H9 (cell line): Measurements from ENCODE around the gene LGALS4. TPM values are rescaled to one million over a fixed set of nuclear protein-coding genes. Genes with fewer than 3 reads are reported as not detected.

Experiments
- DNase-seq: peaks from one replicate; pipeline ENCODE4 v3.0.0-alpha.2; 2017
- H2AFZ ChIP-seq: one replicate; pipeline ENCODE4 v1.6.1; 2013; ENCODE audit warnings: mild to moderate bottlenecking, low read length, control low read depth, moderate library complexity
- H2AK5ac ChIP-seq: 2 replicates; pipeline ENCODE4 v1.6.1; 2013; ENCODE audit warnings: low read length, control low read depth, mixed read lengths; ENCODE audit not compliant: insufficient read length
- H2BK120ac ChIP-seq: one replicate; pipeline ENCODE4 v1.6.1; 2013; ENCODE audit warnings: low read depth, mild to moderate bottlenecking, low read length, control low read depth, inconsistent platforms; ENCODE audit not compliant: poor library complexity, severe bottlenecking
- H2BK12ac ChIP-seq: 2 replicates; pipeline ENCODE4 v1.6.1; 2013; ENCODE audit warnings: low read length, control low read depth, mixed read lengths, low read depth; ENCODE audit not compliant: insufficient read length
- H2BK15ac ChIP-seq: 2 replicates; pipeline ENCODE4 v1.6.1; 2013; ENCODE audit warnings: low read depth, low read length, control low read depth
- H2BK20ac ChIP-seq: one replicate; pipeline ENCODE4 v1.6.1; 2013; ENCODE audit warnings: low read depth, mild to moderate bottlenecking, low read length, control low read depth, inconsistent platforms; ENCODE audit not compliant: poor library complexity, severe bottlenecking
- H2BK5ac ChIP-seq: 2 replicates; pipeline ENCODE4 v1.6.1; 2013; ENCODE audit warnings: low read length, control low read depth, mixed read lengths; ENCODE audit not compliant: insufficient read length
- H3K14ac ChIP-seq: 2 replicates; pipeline ENCODE4 v1.6.1; 2013; ENCODE audit warnings: low read length, control low read depth; ENCODE audit not compliant: insufficient read depth
- H3K18ac ChIP-seq: 2 replicates; pipeline ENCODE4 v1.6.1; 2013; ENCODE audit warnings: low read depth, mild to moderate bottlenecking, mixed read lengths, low read length, control low read depth; ENCODE audit not compliant: insufficient read length
- H3K23ac ChIP-seq: 2 replicates; pipeline ENCODE4 v1.6.1; 2013; ENCODE audit warnings: low read length, control low read depth, mixed read lengths, low read depth; ENCODE audit not compliant: insufficient read length
- H3K23me2 ChIP-seq: 2 replicates; pipeline ENCODE4 v1.6.1; 2013; ENCODE audit warnings: low read depth, mild to moderate bottlenecking, mixed read lengths, low read length, control low read depth; ENCODE audit not compliant: insufficient read length, poor library complexity, severe bottlenecking
- H3K27ac ChIP-seq: 2 replicates; pipeline ENCODE4 v1.5.1; 2013; ENCODE audit warnings: low read length, control low read depth, mixed read lengths, low read depth; ENCODE audit not compliant: insufficient read length
- H3K27me3 ChIP-seq: 2 replicates; pipeline ENCODE4 v1.6.1; 2013; ENCODE audit warnings: low read length, control low read depth, inconsistent platforms; ENCODE audit not compliant: insufficient read depth
- H3K4ac ChIP-seq: 2 replicates; pipeline ENCODE4 v1.6.1; 2013; ENCODE audit warnings: low read depth, mild to moderate bottlenecking, control low read depth, inconsistent platforms, low read length, moderate library complexity
- H3K4me1 ChIP-seq: 2 replicates; pipeline ENCODE4 v1.6.1; 2013; ENCODE audit warnings: low read length, control low read depth, inconsistent platforms; ENCODE audit not compliant: insufficient read depth
- H3K4me2 ChIP-seq: 2 replicates; pipeline ENCODE4 v1.6.1; 2013; ENCODE audit warnings: low read length, control low read depth, mixed read lengths; ENCODE audit not compliant: insufficient read length, insufficient read depth
- H3K56ac ChIP-seq: 2 replicates; pipeline ENCODE4 v1.6.1; 2013; ENCODE audit warnings: low read depth, mild to moderate bottlenecking, mixed read lengths, low read length, control low read depth; ENCODE audit not compliant: insufficient read length
- H3K79me1 ChIP-seq: 2 replicates; pipeline ENCODE4 v1.6.1; 2013; ENCODE audit warnings: low read depth, mild to moderate bottlenecking, moderate library complexity, low read length, control low read depth, inconsistent platforms; ENCODE audit not compliant: insufficient read depth, poor library complexity, severe bottlenecking
- H3K79me2 ChIP-seq: 2 replicates; pipeline ENCODE4 v1.6.1; 2013; ENCODE audit warnings: low read length, control low read depth, inconsistent platforms; ENCODE audit not compliant: insufficient read depth
- H3K9ac ChIP-seq: 2 replicates; pipeline ENCODE4 v1.6.1; 2013; ENCODE audit warnings: low read length, control low read depth, mixed read lengths; ENCODE audit not compliant: insufficient read length; ENCODE audit errors: extremely low read depth
- H3K9me3 ChIP-seq: one replicate; pipeline ENCODE4 v1.6.1; 2013; ENCODE audit warnings: low read depth, low read length, inconsistent platforms; ENCODE audit not compliant: control insufficient read depth
- H3T11ph ChIP-seq: one replicate; pipeline ENCODE4 v1.6.1; 2013; ENCODE audit warnings: mild to moderate bottlenecking, low read length, control low read depth, inconsistent platforms
- H4K20me1 ChIP-seq: one replicate; pipeline ENCODE4 v1.6.1; 2013; ENCODE audit not compliant: control insufficient read depth, insufficient read length, insufficient read depth
- H4K5ac ChIP-seq: 2 replicates; pipeline ENCODE4 v1.6.1; 2013; ENCODE audit warnings: low read depth, mild to moderate bottlenecking, mixed read lengths, low read length, control low read depth; ENCODE audit not compliant: insufficient read length
- H4K8ac ChIP-seq: replicated peaks from 2 replicates; pipeline ENCODE4 v1.6.1; 2013; ENCODE audit warnings: low read length, control low read depth, mixed read lengths, low read depth; ENCODE audit not compliant: insufficient read length
- H4K91ac ChIP-seq: 2 replicates; pipeline ENCODE4 v1.6.1; 2013; ENCODE audit warnings: low read depth, mild to moderate bottlenecking, moderate library complexity, mixed read lengths, low read length, control low read depth; ENCODE audit not compliant: insufficient read length
- H3K27ac Mint-ChIP-seq, 3 experiments: 2 replicates in 2 of 3; 3 replicates in 1 of 3; pipeline ENCODE4 v1.8.0; 2020 to 2021; ENCODE audit warnings: mixed read lengths in 3 of 3, mild to moderate bottlenecking in 1 of 3, moderate library complexity in 1 of 3
- H3K27me3 Mint-ChIP-seq: 2 replicates; pipeline ENCODE4 v1.8.0; 2021; ENCODE audit warnings: low read depth, mild to moderate bottlenecking, moderate library complexity, mixed read lengths
- H3K36me3 Mint-ChIP-seq, 3 experiments: 2 replicates in 2 of 3; 3 replicates in 1 of 3; pipeline ENCODE4 v1.8.0; 2020 to 2021; ENCODE audit warnings: low read depth in 3 of 3, mixed read lengths in 3 of 3; ENCODE audit not compliant: insufficient read depth in 1 of 3
- H3K4me1 Mint-ChIP-seq, 2 experiments: 2 replicates each; pipeline ENCODE4 v1.8.0; 2020; ENCODE audit warnings: mixed read lengths in 2 of 2
- H3K4me3 Mint-ChIP-seq, 2 experiments: 2 replicates in 1 of 2; 3 replicates in 1 of 2; pipeline ENCODE4 v1.8.0; 2020 to 2021; ENCODE audit warnings: mild to moderate bottlenecking in 2 of 2, mixed read lengths in 2 of 2, moderate library complexity in 1 of 2
- H3K9me3 Mint-ChIP-seq, 2 experiments: 2 replicates in 1 of 2; 3 replicates in 1 of 2; pipeline ENCODE4 v1.8.0; 2020; ENCODE audit warnings: mild to moderate bottlenecking in 2 of 2, mixed read lengths in 2 of 2, moderate library complexity in 1 of 2
- CTCF ChIP-seq: fragments of 200-600 bp; sonication (generic); conservative IDR thresholded peaks from 3 replicates; pipeline ENCODE4 v1.8.0; 2021; ENCODE audit warnings: antibody characterized with exemption, mild to moderate bottlenecking
- WGBS: extraction: QIAGEN DNeasy Blood & Tissue Kit; methylation state at CpG from one replicate; pipeline ENCODE4 v1.1.7; 2013; ENCODE audit warnings: missing lambda C conversion rate, low lambda C conversion rate, mixed read lengths; ENCODE audit not compliant: insufficient read length; ENCODE audit errors: extremely low coverage; 5-methylcytosine and 5-hydroxymethylcytosine counted together
- total RNA-seq: library from RNA; stranded (reverse); gene quantifications from 2 replicates; pipeline ENCODE4 v1.2.1, GENCODE V29; 2021

Gene LGALS4
- total RNA-seq, 1 experiment from 2014 or later: 0.68 TPM

GRCh38 chr19:38769635-38770211, 43.0 kb downstream of the LGALS4 start:
- no peaks in the 10 kb centered on the region for H3K79me1 ChIP-seq
- H3K9ac ChIP-seq: no peak overlapping the region
- no peak overlapping the region for H2BK120ac ChIP-seq
- H4K20me1 ChIP-seq: no peaks in the 10 kb centered on the region
- Mint-ChIP-seq H3K36me3 (no peaks in the 10 kb centered on the region), H3K4me1 (peaks cover 0 to 10% of the 10 kb centered on the region in 2 experiments; a peak in 2 of 4 replicates), H3K27ac (no peak overlapping the region), H3K4me3 (peak overlapping the region in 1 of 2 experiments; percentile 1; a peak in 3 of 5 replicates), H3K9me3 (no peaks in the 10 kb centered on the region; a peak in 1 of 5 replicates), H3K27me3 (peaks cover 7% of the 10 kb centered on the region; the same call in 1 of the 2 replicates)
- no peak overlapping the region for H2BK15ac ChIP-seq
- H4K8ac ChIP-seq: peak overlapping the region; percentile 84
- no peak overlapping the region for H4K5ac ChIP-seq
- H2AK5ac ChIP-seq: no peak overlapping the region
- H3T11ph ChIP-seq: no peak overlapping the region
- no peak overlapping the region for H2BK5ac ChIP-seq
- peak overlapping the region; percentile 67 for H2BK12ac ChIP-seq
- WGBS: no CpG with 5 or more reads among the region's 42 CpGs
- H3K79me2 ChIP-seq: no peaks in the 10 kb centered on the region
- no peak overlapping the region for H3K4ac ChIP-seq
- H2AFZ ChIP-seq: peak overlapping the region; percentile 75
- no peak overlapping the region for H2BK20ac ChIP-seq
- H3K23ac ChIP-seq: no peak overlapping the region
- TF ChIP-seq CTCF: peak; percentile 93
- H3K4me1 ChIP-seq: peaks cover 4% of the 10 kb centered on the region; the same call in 1 of the 2 replicates
- H3K23me2 ChIP-seq: peaks cover 4% of the 10 kb centered on the region
- DNase-seq: peak; percentile 85
- peak overlapping the region; percentile 85 for H3K14ac ChIP-seq
- peak overlapping the region; percentile 17 for H3K4me2 ChIP-seq
- no peaks in the 10 kb centered on the region for H3K9me3 ChIP-seq
- peak overlapping the region; percentile 96 for H3K18ac ChIP-seq
- no peaks in the 10 kb centered on the region for H3K27me3 ChIP-seq
- no peak overlapping the region for H3K27ac ChIP-seq
- no peak overlapping the region for H3K56ac ChIP-seq
- H4K91ac ChIP-seq: no peak overlapping the region
